Right ventricle myocardium inferior (tissue), 1 donor: ENCODE data around the gene ADRA2C. TPM values are rescaled to one million over a fixed set of nuclear protein-coding genes. Genes with fewer than 3 reads are reported as not detected.

Source experiments
- ATAC-seq: fragments of 200-7000 bp; cut with Tn5 transposase; one replicate; pipeline ENCODE4 v1.9.1; 2020; ENCODE audit warnings: mild to moderate bottlenecking, moderate library complexity
- DNase-seq: peaks from one replicate; pipeline ENCODE4 v3.0.0; 2021; ENCODE audit errors: missing footprints
- intact Hi-C: fragments of 100-400 bp; cut with DNase I; formaldehyde crosslinking; loops from one replicate; pipeline ENCODE4 v1.11.0; 2022
- total RNA-seq: library from RNA; stranded (reverse); fragmentation: NEBNext Ultra II Directional; extraction: Animal tissue kit (Norgen Biotek cat#: 25700); gene quantifications from one replicate; pipeline ENCODE4 v1.2.1, GENCODE V29; 2021
- donor health status: DM: no; HTN: yes; CAD: no; lungs with severe emphysema.

The ADRA2C gene
- total RNA-seq, 1 donor from 2014 or later, result 6.9 TPM

GRCh38 chr4:3784454-3785291 lies 18.5 kb downstream of the ADRA2C start:
- DNase-seq, result peak; percentile 25
- intact Hi-C loops, result no loop called here
- no peak for ATAC-seq

GRCh38 chr4:3785292-3785565 lies 19.0 kb downstream of the ADRA2C start:
- ATAC-seq (no peak), DNase-seq (peak; percentile 30)
- intact Hi-C loops, result no loop called here

GRCh38 chr4:3786196-3786869 lies 20.1 kb downstream of the ADRA2C start:
- peak; percentile 61 for DNase-seq
- ATAC-seq, result peak; percentile 70
- intact Hi-C loops, result no loop called here

- DNase-seq (peak; percentile 26), ATAC-seq (no peak)
- intact Hi-C loops, result no loop called here
These were observed 21.5 kb downstream of the ADRA2C start for GRCh38 chr4:3787489-3788365.

GRCh38 chr4:3788366-3788660 lies 22.1 kb downstream of the ADRA2C start:
- intact Hi-C loops, result no loop called here
- DNase-seq (peak; percentile 42), ATAC-seq (no peak)

GRCh38 chr4:3789587-3789986 lies 23.4 kb downstream of the ADRA2C start:
- intact Hi-C loops, result no loop called here
- DNase-seq (peak; percentile 37), ATAC-seq (no peak)

GRCh38 chr4:3790006-3790561 lies 23.9 kb downstream of the ADRA2C start:
- DNase-seq, result peak; percentile 42
- intact Hi-C loops, result no loop called here
- ATAC-seq, result no peak

GRCh38 chr4:3791256-3791655 lies 25.1 kb downstream of the ADRA2C start:
- ATAC-seq, result no peak
- intact Hi-C loops, result no loop called here
- no peak for DNase-seq

- ATAC-seq, result no peak
- intact Hi-C loops, result no loop called here
- DNase-seq, result peak; percentile 62
These were observed 25.8 kb downstream of the ADRA2C start for GRCh38 chr4:3791910-3792542.

GRCh38 chr4:3792813-3793212 lies 26.6 kb downstream of the ADRA2C start:
- intact Hi-C loops, result no loop called here
- ATAC-seq, result no peak
- no peak for DNase-seq

- intact Hi-C loops, result no loop called here
- ATAC-seq (no peak), DNase-seq (peak; percentile 4)
These were observed 27.4 kb downstream of the ADRA2C start for GRCh38 chr4:3793545-3793944.

- intact Hi-C loops, result no loop called here
- ATAC-seq (no peak), DNase-seq (no peak)
These were observed 30.8 kb downstream of the ADRA2C start for GRCh38 chr4:3796960-3797359.

- DNase-seq (peak; percentile 55), ATAC-seq (no peak)
- intact Hi-C loops, result no loop called here
These were observed 31.9 kb downstream of the ADRA2C start for GRCh38 chr4:3797831-3798790.

GRCh38 chr4:3799496-3799895 lies 33.3 kb downstream of the ADRA2C start:
- intact Hi-C loops, result no loop called here
- ATAC-seq (no peak), DNase-seq (peak; percentile 44)

- intact Hi-C loops, result no loop called here
- DNase-seq, result peak; percentile 35
These were observed 34.2 kb downstream of the ADRA2C start for GRCh38 chr4:3800351-3800750.

GRCh38 chr4:3801521-3801920 lies 35.3 kb downstream of the ADRA2C start:
- ATAC-seq (no peak), DNase-seq (peak; percentile 22)
- intact Hi-C loops, result no loop called here

More at GRCh38 chr4:3800351-3800750, 34.2 kb downstream of the ADRA2C start:
- no peak for ATAC-seq

- intact Hi-C loops, result no loop called here
- DNase-seq, result peak; percentile 20
- ATAC-seq, result no peak
These were observed 35.9 kb downstream of the ADRA2C start for GRCh38 chr4:3801931-3802550.
